Eye (tissue), 1 donor: ENCODE data around the gene ADAM11.
A peak's percentile ranks its signal among the peaks of the same experiment; 100 is the strongest.
"Not testable (repeated sequence)": the region's sequence is repeated elsewhere in the genome, so short reads cannot be mapped to it uniquely, and the experiment has no call there.

ENCODE experiments used
- DNase-seq: peaks from one replicate; pipeline ENCODE4 v3.0.0-alpha.2; 2015

ADAM11 gene

GRCh38 chr17:44798356-44798755 lies 39.6 kb downstream of the ADAM11 start:
- no peak for DNase-seq

- no peak for DNase-seq
Measured at GRCh38 chr17:44801880-44802279, 43.1 kb downstream of the ADAM11 start.

GRCh38 chr17:44804302-44805089 lies 45.7 kb downstream of the ADAM11 start:
- DNase-seq, result peak; percentile 74

- DNase-seq, result no peak
Measured at GRCh38 chr17:44807093-44807816, 48.5 kb downstream of the ADAM11 start.

GRCh38 chr17:44807817-44808155 lies 49.0 kb downstream of the ADAM11 start:
- DNase-seq, result peak; percentile 38

- no peak for DNase-seq
Measured at GRCh38 chr17:44808156-44808555, 49.4 kb downstream of the ADAM11 start.

- DNase-seq, result not testable (repeated sequence)
Measured at GRCh38 chr17:44808656-44809388, 50.0 kb downstream of the ADAM11 start.

GRCh38 chr17:44812263-44812662 lies 53.5 kb downstream of the ADAM11 start:
- no peak for DNase-seq

GRCh38 chr17:44818508-44818907 lies 59.7 kb downstream of the ADAM11 start:
- not testable (repeated sequence) for DNase-seq

- peak; percentile 55 for DNase-seq
Measured at GRCh38 chr17:44820631-44821212, 61.9 kb downstream of the ADAM11 start.

GRCh38 chr17:44825236-44825635 lies 66.4 kb downstream of the ADAM11 start:
- not testable (repeated sequence) for DNase-seq

- DNase-seq, result no peak
Measured at GRCh38 chr17:44826123-44826790, 67.5 kb downstream of the ADAM11 start.

- DNase-seq, result no peak
Measured at GRCh38 chr17:44827863-44828262, 69.1 kb downstream of the ADAM11 start.

- peak; percentile 81 for DNase-seq
Measured at GRCh38 chr17:44828919-44829522, 70.2 kb downstream of the ADAM11 start.

- DNase-seq, result peak; percentile 86
Measured at GRCh38 chr17:44829523-44830358, 71.0 kb downstream of the ADAM11 start, which contains the start of gene GJC1. GJC1 (minus strand) TSS chr17:44830287; CDS start chr17:44805817, 24,470 bp downstream.

- DNase-seq, result peak; percentile 78
Measured at GRCh38 chr17:44830359-44831288, 71.8 kb downstream of the ADAM11 start.

GRCh38 chr17:44831371-44831770 lies 72.6 kb downstream of the ADAM11 start:
- DNase-seq, result no peak
